ENCODE measurements around the gene RTP2.
"Not testable (repeated sequence)": the region's sequence is repeated elsewhere in the genome, so short reads cannot be mapped to it uniquely, and the experiment has no call there.

The RTP2 gene

DNA sequence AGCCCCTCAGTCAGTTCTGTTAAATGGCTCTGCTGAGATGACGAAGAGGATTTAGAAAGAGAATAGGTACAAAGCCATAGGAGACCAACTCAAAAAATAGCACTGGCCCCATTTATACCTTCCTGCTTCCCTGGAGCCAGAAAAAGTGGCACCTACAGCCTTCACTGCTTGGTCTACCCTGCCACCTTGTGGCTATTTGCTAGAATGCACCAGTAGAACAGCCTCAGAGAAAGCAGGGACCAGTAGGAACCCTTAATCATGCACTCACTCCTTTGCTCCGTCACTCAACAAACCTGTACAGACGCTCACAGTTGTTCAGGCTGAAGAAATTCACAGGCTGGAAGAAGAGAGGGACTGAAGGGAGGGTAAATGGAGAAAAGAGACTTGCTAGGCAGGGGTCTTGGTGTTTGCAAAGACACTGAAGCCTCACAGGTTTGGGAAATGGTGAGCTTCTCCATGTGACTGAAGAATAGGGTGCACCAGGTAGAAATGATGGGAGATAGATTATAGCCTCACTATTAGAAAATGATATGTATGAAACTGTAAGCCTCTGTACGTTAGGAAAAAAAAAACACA lies 12.1 kb upstream of the RTP2 start:
- peak; percentile 88 for DNase-seq (ENCODE audit: low read depth, low spot score)

DNA sequence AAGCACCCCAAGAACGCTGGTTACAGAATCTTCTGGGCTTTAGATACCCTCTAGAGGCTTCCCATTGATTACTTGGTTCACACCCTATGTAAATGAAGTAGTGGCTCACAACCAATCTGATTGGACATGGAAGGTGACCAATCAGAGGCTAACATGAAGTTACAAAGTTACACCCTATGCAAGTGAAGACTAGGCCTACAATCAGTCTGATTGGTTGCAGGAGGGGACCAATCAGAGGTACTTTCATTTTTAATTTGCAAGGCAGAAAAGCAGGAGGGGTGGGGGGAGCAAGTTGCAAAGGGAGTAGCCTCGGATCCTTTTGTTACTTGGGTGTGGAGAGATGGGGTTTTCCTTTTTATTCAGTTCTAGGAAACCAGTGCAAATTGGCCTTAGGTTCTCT lies 11.1 kb upstream of the RTP2 start:
- peak; percentile 26 for DNase-seq (ENCODE audit: low read depth, low spot score)

DNA sequence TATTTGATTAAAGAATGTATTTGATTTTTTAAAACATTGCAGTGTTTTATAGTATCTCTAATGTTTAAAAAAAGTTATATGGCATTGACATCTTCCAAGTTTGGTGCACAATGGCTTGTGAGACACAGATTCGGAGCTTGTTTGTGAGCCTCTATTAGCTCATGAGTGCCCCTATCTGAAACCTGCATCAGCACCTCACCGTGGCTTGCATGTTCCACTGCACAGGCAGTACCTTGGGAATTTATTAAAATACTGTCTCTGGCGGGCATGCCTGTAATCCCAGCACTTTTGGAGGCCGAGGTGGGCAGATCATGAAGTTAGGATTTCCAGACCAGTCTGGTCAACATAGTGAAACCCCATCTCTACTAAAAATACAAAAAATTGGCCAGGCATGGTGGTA lies 6.8 kb upstream of the RTP2 start:
- no peak for DNase-seq (ENCODE audit: low read depth, low spot score)

DNA sequence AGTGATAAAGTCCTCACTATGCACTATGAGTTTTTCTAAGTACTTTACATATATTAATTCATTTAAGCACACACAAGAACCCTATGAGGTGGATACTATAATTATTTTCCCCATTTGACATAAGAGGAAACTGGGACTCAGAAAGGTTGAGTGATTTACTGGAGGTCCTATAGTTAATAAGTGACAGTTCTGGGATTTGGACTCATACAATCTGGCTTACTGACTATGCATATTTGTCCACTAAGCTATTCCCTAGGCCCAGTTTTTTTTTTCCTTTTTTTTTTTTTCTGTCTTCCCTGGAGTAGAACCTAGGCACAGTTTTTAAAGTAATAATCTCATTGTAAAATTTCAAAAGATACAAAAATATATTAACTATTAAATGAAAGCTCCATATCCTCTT lies 6.3 kb upstream of the RTP2 start:
- no peak for DNase-seq (ENCODE audit: low read depth, low spot score)

DNA sequence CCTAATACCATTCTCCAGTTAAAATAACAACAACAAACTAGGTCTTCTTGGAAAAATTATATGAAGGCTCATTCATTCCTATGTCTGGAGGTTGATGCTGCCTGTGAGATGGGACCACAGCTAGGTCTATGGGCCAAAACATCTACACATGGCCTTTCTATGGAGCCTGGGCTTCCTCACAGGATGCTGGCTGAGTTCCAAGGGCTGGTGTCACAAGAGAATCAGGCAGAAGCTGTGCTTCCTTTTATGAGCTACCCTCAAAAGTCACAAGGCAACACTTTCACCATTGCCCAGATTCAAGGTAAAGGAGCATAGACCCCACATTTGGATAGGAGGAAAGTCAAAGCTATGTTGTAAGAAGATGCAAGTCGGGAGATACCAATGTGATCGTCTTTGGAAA lies 4.6 kb upstream of the RTP2 start:
- DNase-seq (ENCODE audit: low read depth, low spot score) = no peak

DNA sequence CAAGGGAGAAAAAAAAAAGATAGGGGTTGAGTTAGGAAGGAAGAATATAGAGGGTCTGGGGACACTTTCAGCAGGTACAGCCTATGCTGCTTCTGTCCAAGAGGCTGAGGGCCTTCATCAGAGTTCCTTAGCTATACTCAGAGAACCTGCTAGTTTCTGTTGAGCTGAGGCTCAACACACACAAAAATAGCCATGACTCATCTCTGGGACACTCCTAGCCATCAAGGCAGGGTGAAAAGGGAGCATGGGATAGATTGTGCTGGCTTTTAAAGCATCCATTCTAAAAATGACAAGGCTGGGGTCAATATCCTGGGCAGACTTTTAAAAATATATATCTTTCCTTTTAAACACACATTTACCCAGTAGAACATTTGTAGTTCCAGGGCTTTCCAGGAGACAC lies 2.8 kb upstream of the RTP2 start:
- DNase-seq (ENCODE audit: low read depth, low spot score) = no peak

DNA sequence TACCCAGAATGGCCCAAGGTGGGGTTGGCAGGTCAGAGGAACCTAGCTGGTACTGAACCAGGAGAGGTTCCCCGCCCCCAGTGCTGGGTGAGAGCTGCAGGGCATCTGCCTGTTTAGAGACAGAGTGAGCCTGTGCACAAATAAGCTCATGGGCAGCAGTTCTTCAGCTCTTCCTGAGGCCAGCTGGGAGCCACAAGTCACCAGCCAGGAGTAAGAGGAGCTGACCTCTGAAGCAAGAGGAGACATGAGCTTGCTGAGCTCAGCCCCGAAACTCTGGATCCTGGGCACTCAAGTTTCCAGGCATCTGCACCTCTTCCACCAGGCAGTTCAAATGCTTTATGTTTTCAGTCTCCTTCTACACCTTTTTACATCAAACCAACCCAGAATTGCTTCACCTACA lies 2.1 kb downstream of the RTP2 start:
- no peak for DNase-seq (ENCODE audit: low read depth, low spot score)

DNA sequence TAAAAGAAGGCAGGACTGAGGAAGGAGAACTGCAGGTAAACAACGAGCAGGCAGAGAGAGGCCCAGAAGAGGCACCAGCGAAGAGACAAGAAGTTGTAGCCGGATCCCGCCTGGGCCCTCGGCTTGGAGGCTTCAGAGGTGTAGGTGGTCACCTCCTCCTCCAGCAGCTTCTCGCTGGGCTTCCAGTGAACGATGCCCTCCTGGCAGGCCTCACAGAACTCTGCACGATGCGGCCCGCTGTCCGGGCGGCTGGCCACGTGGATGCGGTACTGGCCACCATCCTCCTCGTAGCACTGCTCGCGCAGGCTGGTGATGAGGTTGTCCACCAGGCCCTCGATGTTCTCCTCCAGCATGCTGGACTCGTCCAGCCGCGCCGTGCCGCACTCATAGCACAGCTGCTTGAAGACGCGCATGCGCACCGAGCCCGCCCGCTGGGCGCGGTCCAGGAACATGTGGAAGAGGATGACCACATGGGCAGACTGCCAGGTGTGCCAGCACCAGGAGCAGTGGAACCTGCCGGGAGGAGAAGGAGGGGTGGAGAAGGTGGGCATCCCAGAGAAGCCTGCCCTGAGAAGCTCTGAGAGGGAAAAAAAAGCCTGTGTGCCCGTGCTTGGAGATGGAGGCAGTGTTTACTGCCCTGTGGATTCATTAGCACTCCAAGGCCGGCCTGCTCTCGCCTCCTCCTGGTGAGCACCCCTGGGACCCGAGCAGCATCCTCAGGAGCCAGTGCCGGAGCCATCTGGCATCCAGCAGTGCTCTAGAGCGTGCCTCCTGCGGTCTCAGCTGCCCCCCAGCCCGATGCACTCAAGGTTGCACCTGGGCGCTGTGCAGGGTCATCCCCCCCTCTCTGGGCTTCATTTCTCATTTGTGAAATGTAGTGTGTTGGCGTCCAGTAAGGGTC lies 3.6 kb downstream of the RTP2 start:
- no peak for DNase-seq (ENCODE audit: low read depth, low spot score)

DNA sequence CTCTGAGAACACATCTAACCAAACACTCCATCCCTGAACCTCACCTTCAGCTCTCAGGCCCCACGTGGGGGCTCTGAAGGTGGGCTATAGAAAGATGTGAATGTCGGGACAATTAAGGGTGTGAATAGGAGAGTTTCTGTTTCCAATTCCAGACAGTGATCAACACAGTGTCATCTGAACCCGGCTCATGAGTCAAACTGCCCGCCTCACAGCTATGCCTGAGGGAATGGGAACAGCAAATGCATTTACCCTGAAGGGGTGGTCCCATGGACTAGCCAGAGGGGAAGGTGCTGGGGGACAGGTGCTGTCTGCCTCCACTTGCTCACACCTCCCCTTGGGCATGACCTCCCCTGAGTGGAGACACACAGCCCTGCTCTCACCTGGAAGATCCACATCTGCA lies 6.3 kb downstream of the RTP2 start:
- DNase-seq (ENCODE audit: low read depth, low spot score) = no peak

DNA sequence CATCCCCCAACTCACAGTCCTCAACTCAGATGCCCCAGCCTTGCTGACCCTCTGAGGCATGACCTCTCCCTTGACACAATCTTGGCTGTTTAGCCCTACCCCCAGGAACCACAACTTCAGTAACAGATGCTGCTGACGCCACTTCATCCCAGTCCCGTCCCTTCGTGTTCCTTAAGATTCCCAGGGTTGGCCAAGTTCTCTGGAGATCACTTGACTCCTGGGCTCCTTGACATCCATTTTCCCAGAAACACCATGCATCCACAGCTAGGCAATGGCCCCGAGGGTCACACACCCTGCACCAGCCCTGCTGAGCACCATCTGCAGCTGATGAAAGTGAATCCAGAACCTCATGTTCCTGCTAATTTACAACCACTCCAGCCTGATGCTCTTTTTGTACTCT lies 6.9 kb downstream of the RTP2 start:
- no peak for DNase-seq (ENCODE audit: low read depth, low spot score)

DNA sequence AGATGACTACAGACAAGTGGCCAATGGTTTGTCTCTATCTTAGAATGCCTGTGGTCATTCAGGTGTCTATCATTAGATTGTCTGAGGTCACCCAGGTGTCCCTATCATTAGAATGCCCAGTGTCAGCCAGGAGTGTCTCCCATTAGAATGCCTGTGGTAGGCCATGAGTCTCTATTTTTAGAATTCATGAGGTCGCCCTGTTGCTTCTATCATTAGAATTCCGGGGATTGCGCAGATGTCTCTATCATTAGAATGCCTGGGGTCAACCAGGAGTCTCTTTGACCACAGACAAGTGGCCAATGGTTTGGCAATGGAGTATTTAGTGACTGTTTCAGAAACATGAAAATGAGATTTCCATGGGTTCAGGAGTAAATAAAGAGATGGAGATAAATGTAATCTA lies 7.6 kb downstream of the RTP2 start:
- DNase-seq (ENCODE audit: low read depth, low spot score) = peak; percentile 56

DNA sequence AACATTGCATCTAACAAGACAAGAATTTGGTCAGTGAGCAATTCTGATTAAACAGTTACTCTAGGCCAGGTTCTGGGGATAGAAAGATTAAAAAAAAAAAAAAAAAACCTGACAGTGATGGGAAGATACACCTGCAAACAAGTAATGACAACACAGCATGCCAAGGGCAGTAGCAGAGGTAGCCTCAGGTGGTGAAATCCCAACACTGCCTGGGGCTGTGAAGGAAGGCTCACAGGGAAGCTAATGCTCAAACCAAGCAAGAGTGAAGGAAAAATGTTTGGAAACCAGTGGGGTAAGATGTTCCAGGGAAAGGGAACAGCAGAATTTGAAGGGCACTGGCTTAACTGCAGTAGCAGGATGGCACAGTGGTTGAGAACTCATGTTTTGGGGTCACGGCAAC lies 8.9 kb downstream of the RTP2 start:
- no peak for DNase-seq (ENCODE audit: low read depth, low spot score)

DNA sequence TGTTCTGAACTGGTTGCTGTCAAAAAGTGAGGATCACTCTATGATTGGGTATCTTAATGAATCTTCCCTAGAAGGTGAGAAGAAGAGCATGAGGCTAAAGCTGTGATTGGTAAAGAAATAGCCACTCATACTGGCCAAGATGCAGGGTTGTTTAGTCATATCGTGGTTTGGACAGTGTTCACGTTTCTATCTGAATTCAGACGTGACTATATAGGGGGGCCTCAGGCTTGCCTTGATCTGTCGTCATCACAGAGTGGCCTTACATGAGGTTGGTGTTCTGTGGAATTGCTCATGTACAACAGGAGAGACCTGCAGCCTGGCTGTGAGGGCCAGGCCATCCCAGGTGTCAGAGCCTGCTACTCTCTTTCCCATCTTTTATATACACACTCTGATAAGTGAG lies 12.4 kb downstream of the RTP2 start:
- peak; percentile 42 for DNase-seq (ENCODE audit: low read depth, low spot score)

DNA sequence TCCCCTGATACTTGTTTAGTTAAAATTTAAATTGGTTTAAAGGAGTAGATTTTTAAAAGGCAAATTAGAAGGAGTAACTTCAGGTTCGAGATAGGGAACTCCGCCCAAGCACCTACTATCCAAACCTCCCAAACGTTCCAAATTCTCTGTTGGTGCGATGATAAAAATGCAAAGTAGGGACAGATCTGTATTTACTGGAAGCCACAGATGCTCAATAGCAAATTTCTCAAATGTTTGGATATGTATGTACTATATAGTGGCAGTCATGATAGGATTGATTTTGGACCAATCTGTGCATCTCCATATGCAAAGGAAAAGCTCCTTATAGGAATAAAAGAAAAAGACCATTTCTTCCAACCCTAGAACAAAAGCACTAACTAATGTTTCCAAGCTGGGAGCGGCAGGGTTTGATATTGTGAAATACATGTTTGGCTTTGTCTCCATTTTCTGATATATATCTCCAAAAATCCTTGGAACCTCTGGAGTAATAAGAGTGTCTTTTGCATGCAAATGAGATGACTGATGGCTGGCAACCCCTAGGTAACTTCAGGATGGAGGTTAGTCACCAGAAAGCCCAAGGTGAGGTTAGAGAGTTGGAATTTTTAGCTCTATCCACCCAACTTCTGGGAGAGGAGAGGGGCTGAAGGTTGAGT lies 15.6 kb downstream of the RTP2 start:
- DNase-seq (ENCODE audit: low read depth, low spot score) = no peak

DNA sequence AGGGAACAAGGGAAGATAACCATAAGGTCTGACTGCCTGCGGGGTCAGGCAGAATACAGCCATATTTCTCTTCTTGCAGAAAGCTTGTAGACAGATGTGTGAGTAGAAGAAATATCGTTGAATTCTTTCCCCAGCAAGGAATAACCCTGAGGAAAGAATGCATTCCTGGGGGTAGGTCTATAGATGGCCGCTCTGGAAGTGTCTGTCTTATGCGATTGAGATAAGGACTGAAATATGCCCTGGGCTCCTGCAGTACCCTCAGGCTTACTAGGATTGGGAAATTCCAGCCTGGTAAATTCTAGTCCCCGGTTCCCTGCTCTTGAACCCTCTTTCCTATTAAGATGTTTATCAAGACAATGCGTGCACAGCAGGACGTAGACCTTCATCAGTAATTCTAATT lies 16.4 kb downstream of the RTP2 start:
- no peak for DNase-seq (ENCODE audit: low read depth, low spot score)

DNA sequence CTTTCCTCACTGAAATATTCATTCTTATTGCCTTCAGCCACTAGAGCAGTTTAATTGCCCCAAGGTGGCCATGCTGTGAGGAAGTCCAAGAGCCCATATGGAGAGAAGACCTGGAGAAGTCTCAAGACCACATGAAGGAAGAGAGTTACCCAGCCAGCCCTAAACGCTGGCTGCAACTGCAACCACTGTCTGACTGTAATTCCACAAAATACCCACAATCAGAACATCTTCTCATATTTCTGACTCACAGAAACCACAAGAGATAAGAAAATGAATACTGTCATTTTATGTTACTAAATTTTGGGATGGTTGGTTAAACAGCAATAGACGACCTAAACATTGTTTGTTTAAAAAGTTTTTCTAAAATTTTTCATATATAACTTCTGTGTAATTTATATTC lies 17.5 kb downstream of the RTP2 start:
- peak; percentile 20 for DNase-seq (ENCODE audit: low read depth, low spot score)

DNA sequence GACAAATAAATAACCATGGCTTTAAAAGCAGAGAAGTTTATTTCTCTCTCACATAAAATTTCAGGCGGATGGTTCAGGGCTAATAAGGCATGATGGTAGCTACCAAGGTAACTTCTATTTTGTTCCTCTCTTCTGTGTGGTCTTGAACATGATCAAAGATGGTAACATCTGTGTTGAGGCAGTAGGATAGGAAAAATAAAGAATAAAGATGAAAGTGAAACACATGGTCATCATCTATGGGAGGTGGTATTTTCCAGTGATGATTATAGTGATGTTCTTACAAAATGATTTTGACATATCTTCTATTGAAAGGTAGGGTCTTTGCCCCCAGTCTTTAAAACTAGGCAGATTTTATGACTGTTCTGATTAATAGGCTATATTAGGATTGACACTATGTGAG lies 17.9 kb downstream of the RTP2 start:
- no peak for DNase-seq (ENCODE audit: low read depth, low spot score)

DNA sequence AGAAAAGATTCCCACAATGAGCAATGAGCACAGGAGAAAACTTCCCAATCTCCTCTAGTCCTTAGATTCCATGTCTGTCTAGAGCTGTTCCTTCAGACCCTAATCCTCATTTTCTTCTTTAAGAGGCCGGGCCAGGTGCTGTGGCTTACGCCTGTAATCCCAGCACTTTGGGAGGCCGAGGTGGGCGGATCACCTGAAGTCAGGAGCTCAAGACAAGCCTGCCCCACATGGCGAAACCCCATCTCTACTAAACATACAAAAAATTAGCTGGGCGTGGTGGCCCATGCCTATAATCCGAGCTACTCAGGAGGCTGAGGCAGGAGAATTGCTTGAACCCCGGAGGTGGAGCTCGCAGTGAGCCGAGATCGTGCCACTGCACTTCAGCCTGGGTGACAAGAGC lies 20.6 kb downstream of the RTP2 start:
- not testable (repeated sequence) for DNase-seq (ENCODE audit: low read depth, low spot score)

DNA sequence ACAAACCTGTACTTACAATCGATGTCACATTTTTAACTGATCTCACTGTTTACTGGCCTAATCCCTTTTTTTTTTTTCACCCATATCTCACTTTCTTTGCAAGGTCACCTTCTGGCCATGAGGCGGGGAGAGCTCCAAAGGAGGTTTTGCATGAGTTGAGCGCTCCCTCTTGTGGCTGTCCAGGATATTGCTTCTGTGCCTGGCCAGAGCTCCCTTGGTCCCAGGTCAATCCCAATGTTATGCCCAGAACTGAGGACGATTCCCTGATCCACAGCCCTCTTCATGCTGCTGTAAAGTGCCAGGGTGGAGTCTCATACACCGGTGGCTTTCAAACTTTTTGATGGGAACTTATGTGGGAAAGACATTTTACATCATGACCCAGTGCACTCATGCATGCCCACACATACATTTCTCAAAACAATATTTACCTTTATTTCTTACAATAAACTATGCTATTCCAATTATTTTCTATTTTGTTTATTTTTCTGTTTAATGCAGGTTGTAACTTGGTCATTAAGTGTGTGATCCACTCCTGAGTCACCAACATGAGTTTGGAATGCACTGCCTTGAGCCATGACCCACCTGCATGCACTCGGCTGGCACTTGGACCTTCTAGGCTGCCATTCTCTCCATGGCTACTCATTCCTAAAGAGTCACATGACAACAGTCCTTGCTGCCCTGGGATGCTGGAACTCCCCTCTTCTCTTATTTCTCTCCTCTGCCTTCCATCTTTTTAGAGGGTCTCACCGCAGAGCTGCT lies 22.5 kb downstream of the RTP2 start:
- peak; percentile 86 for DNase-seq (ENCODE audit: low read depth, low spot score)

DNA sequence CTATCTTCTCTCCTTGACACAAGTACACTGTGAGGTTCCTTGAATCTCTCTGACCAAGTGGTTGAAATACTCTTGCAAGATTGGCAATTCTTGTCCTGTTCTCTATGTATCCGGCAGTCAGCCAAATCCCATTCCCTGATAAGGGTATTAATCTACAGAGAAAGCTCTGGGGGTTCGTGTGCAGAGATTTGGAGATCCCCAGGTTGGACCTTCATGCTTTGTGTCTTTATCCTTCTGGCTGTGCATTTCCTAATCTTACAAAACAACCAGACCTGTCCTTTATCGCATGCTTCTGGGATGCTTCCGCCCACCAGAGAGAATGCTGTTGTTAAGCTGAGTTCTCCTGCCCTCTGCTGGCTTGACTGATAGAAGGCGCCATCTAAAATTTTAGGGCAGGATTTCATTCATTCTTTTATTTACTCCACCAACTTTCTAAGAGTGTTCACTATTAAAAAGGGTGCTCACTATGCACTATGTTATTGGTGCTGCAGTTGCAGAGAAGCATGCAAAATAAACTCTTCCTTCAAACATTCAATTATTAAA lies 23.6 kb downstream of the RTP2 start:
- DNase-seq (ENCODE audit: low read depth, low spot score) = peak; percentile 80

DNA sequence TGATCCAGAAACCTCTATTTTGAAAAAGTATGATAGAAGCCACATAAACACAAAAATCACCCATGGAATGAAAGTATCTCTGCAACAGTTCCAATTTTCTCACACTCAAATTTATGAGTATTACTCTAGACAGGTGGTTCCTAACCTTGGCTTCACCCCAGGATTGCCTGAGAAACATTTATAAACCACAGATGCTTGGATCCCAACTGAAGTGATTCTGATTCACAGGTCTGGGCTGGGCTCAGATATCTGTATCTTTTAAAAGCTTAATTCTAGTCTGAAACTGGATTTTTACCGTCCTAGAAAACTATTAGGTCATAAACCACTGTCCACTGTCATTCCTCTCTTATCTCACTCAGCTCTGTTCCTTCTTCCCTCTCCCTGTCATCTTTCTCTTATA lies 24.8 kb downstream of the RTP2 start:
- DNase-seq (ENCODE audit: low read depth, low spot score) = no peak

DNA sequence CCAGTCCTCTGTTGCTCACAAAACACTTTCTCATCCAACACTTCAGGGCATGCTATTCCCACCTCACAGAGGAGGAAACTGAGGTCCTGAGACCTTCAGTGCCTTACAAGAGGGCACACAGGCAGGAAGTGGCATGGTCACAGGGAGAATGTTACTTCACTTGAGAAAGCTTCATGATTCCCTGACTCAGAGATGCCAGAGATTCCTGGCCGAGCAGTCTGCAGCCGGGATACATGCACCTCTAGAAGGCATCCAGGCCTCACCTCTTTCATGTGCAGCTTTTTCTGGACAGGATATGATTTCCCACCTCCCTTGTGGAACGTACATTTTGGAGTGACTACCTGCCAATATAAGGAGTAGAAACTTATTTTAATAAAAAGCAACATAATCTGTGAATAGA lies 29.3 kb downstream of the RTP2 start:
- no peak for DNase-seq (ENCODE audit: low read depth, low spot score)

All from astrocyte of the hippocampus (primary cell).